Kidney epithelial cell (primary cell): ENCODE results near the gene MTA1. TPM values are rescaled to one million over a fixed set of nuclear protein-coding genes. Genes with fewer than 3 reads are reported as not detected.

Experiments
- DNase-seq: peaks from one replicate; pipeline ENCODE4 v3.0.0-alpha.2; 2010; ENCODE audit warnings: low read depth
- H3K27me3 ChIP-seq: 2 replicates; pipeline ENCODE4 v1.6.0; 2011; ENCODE audit warnings: low read length; ENCODE audit not compliant: control insufficient read depth, insufficient read depth
- H3K36me3 ChIP-seq: 2 replicates; pipeline ENCODE4 v1.5.1; 2011; ENCODE audit warnings: low read length; ENCODE audit not compliant: control insufficient read depth, insufficient read depth
- H3K4me3 ChIP-seq: 2 replicates; pipeline ENCODE4 v1.5.1; 2011; ENCODE audit warnings: low read depth, mild to moderate bottlenecking, control low read depth, low read length
- total RNA-seq: library from RNA; depleted of rRNA; stranded (reverse); fragments of >200 nt; gene quantifications from 2 replicates; pipeline ENCODE4 v1.2.3, GENCODE V29; 2015
- TF ChIP-seq, protein P1 (sequence below): IDR thresholded peaks from 2 replicates; pipeline ENCODE4 v1.5.1; 2011; ENCODE audit warnings: mild to moderate bottlenecking, moderate library complexity, low read length, control low read depth, inconsistent platforms; ENCODE audit not compliant: insufficient read depth, poor library complexity, severe bottlenecking

MTA1 gene
- total RNA-seq, 1 donor from 2014 or later = 68.3 TPM

DNA sequence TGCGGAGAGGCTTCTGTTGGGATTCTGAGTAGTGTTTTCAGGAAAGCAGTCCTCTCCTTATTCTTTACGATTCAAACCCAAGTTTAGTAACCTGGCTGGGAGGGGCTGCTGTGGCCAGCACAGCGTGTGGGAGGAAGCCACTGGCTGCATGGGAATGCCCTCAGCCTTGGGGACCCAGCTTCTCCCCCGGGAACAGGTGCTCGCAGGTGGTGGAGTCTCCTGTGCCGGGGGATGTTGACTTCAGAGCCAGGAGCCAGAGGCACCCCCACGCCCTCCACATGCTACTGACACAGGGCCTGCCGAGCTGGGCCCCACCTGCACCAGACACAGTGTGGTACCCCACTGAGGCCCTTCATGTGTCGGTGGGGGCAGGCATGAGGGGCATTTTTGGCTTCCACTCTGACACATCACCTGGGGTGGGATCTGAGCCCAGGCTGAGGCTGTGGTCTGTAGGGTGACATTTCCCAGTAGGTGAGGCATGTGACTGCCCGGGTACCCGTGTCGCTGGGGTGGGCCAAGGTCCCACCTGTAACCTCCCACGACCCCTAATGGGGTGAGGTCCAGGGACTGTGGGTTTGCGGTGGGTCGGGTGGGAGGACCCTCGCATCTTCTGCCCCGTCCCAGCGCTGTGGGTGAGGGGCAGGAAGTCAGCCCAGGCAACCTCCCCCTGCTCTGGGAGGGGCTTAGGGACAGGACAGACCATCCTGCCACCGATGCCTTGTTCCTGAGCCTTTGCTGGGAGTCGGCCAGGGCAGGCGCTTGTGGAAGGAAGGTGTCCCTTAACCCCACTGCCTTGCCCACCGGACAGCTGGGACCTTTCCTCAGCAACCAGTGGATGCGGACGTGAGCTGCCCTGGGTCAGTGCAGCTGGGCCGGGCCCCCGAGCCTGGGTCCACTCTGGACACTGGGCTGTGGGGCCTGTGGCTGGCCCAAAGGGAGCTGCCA lies 26.5 kb downstream of the MTA1 start:
- Histone ChIP-seq H3K4me3 (no peak overlapping the region), H3K27me3 (no peaks in the 10 kb centered on the region), H3K36me3 (no peaks in the 10 kb centered on the region)
- no peak for DNase-seq
- TF ChIP-seq, protein P1, sequence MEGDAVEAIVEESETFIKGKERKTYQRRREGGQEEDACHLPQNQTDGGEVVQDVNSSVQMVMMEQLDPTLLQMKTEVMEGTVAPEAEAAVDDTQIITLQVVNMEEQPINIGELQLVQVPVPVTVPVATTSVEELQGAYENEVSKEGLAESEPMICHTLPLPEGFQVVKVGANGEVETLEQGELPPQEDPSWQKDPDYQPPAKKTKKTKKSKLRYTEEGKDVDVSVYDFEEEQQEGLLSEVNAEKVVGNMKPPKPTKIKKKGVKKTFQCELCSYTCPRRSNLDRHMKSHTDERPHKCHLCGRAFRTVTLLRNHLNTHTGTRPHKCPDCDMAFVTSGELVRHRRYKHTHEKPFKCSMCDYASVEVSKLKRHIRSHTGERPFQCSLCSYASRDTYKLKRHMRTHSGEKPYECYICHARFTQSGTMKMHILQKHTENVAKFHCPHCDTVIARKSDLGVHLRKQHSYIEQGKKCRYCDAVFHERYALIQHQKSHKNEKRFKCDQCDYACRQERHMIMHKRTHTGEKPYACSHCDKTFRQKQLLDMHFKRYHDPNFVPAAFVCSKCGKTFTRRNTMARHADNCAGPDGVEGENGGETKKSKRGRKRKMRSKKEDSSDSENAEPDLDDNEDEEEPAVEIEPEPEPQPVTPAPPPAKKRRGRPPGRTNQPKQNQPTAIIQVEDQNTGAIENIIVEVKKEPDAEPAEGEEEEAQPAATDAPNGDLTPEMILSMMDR = no peak

DNA sequence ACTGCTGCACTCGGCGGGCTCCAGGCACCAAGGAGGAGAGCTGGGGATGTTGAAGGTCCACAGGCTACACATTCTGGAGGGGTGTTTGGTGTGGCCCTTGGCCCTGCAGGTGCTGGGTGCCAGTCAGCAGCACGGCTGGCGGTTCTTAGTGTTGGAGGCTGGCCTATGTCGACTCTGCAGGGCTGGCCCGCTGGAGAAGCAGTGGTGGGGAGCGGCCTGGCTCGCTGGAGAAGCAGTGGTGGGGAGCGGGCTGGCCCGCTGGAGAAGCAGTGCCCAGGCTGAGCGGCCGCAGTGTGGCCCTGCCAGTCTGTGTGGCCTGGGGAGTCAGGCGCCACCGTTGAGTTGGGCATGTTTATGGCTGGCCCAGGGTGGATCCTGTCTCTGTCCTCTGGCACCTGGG lies 27.3 kb downstream of the MTA1 start:
- no peak overlapping the region for H3K4me3 ChIP-seq
- H3K36me3 ChIP-seq = no peaks in the 10 kb centered on the region
- TF ChIP-seq, protein P1 = no peak
- DNase-seq = no peak
- no peaks in the 10 kb centered on the region for H3K27me3 ChIP-seq

DNA sequence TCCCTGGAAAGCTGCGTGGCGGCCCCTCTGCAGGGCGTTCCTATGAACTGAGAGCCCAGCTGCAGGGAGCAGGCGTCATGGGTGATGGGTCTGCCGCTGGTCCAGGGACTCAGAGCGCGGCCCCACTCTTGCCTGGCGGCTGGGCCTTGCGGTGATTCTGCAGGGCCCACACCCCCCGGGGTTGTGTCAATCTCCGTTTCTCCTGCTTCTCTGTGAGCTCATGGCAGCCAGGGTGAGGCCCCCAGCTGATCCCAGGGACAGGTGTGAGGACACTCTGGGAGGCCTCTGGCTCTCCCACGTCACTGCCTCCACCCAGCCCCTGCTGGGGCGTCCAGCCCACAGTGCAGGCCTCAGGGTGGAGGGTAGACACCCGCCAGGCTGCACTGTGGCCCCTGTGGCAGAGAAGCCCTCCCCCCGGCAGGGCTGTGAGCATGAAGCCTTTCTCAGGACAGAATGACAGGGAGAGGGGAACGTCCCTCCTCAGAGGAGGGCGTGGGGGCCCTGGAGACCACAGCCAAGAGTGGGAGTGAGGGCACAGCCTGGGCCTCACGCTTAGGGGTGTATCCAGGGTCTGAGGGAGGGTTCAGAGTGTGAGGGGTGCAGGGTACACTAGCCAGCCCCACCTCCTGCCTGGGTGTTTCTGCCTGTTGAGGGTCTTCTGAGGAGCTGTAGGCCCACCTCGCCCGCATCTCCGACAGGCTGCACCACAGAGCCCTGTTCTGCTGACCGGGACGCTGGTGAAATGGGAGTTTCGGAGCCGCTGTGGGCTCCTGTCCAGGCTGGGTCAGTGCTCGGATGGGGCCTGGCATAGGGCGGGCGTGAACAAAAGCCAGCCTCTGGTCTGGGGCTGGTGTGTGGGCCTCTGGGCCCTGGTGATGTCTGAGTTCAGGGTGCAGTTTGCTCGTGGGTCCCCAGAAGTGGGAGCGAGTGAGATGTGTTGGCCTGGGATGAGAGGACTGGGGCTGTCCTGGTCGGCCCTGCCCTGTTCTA lies 28.3 kb downstream of the MTA1 start:
- no peaks in the 10 kb centered on the region for H3K27me3 ChIP-seq
- TF ChIP-seq, protein P1 = no peak
- H3K4me3 ChIP-seq = no peak overlapping the region
- DNase-seq = no peak
- H3K36me3 ChIP-seq = no peaks in the 10 kb centered on the region

DNA sequence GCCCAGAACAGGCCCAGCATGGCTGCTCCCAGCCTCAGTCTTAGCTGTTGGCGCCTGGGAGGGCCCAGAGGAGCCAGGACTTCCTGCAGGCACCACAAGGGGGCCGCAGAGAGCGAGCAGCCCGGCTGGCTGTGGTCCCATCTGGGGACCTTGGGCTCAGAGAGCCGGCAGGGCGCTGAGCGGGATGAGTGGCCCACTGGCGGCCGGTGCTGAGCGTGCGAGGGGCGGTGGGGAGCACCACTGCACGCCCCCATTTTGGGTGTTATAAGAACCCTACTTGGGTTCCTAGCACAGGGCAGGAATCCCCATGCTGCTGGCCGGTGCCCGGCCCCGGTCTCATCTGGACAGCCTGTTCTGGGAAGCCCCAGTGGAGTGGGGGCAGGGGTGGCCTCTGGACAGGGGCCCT lies 29.1 kb downstream of the MTA1 start:
- Histone ChIP-seq H3K36me3 (no peaks in the 10 kb centered on the region), H3K4me3 (no peak overlapping the region), H3K27me3 (no peaks in the 10 kb centered on the region)
- DNase-seq = no peak
- TF ChIP-seq, protein P1 = peak; percentile 91

DNA sequence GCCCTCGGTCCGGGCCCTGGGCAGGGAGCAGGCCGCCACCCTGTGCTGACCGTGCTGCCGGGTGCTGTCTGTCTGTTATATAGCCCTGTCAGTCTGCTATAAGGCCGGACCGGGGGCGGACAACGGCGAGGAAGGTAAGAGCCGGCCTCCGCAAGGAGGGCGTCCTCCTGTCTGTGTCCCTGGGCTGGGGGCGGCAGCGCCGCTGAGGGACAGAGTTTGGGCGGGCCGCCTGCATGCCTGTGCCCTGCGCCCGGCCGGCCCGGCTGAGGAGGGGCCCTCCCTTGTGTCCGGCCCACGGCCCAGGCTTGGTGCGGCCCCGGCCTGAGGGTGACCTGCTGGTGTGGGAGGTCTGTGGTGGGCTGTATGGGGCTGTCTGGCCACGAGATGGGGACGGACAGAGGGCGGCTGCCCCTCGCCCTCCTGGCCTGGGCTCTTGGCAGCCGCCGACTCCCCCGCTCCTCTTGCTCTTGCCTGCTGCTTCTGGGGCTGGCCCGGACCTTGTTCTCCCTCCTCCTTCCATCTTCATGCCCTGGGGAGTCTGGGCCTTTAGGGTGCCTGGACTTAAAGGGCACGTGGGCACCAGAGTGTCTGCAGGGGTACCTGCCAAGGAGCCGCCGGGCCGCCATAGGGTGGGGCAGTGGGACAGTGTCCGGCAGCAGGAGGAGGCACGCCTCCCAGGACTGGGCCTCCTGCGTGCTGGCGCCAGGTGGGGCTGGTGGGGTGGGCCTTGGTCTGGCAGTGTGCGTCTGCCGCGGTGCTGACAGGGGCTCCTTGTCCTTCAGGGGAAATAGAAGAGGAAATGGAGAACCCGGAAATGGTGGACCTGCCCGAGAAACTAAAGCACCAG lies 29.9 kb downstream of the MTA1 start:
- DNase-seq = no peak
- no peaks in the 10 kb centered on the region for H3K27me3 ChIP-seq
- no peaks in the 10 kb centered on the region for H3K36me3 ChIP-seq
- TF ChIP-seq, protein P1 = no peak
- no peak overlapping the region for H3K4me3 ChIP-seq
